Ectodermal cell (in vitro differentiated cells): ENCODE results near the gene TMEM221.

Experiments
- H3K27ac ChIP-seq: 2 replicates; pipeline ENCODE4 v1.7.0; 2013; ENCODE audit warnings: mild to moderate bottlenecking, low read depth, low read length; ENCODE audit not compliant: insufficient read depth, poor library complexity, severe bottlenecking
- H3K27me3 ChIP-seq: 2 replicates; pipeline ENCODE4 v1.7.0; 2013; ENCODE audit warnings: mild to moderate bottlenecking, low read length; ENCODE audit not compliant: insufficient read depth, control insufficient read depth, poor library complexity, severe bottlenecking
- H3K36me3 ChIP-seq: one replicate; pipeline ENCODE4 v1.7.0; 2013; ENCODE audit warnings: low read length; ENCODE audit not compliant: control insufficient read depth, insufficient read depth
- H3K4me1 ChIP-seq: one replicate; pipeline ENCODE4 v1.7.0; 2013; ENCODE audit warnings: low read length; ENCODE audit not compliant: control insufficient read depth, insufficient read depth
- H3K4me3 ChIP-seq: 2 replicates; pipeline ENCODE4 v1.7.0; 2013; ENCODE audit warnings: low read depth, low read length, control low read depth; ENCODE audit not compliant: insufficient read depth
- H3K9me3 ChIP-seq: 2 replicates; pipeline ENCODE4 v1.7.0; 2013; ENCODE audit warnings: mild to moderate bottlenecking, low read length, moderate library complexity; ENCODE audit not compliant: control insufficient read depth
- WGBS, 2 experiments: methylation state at CpG; one replicate each; pipeline ENCODE4 v1.1.7; 2013; ENCODE audit warnings: missing lambda C conversion rate in 2 of 2; 5-methylcytosine and 5-hydroxymethylcytosine counted together

The TMEM221 gene

GRCh38 chr19:17460372-17461230 lies 12.1 kb upstream of the TMEM221 start, which contains the start of gene NXNL1:
Gene NXNL1 (minus strand): TSS chr19:17460926. CDS start chr19:17460869, 57 bp downstream.
- peaks cover 16% of the 10 kb centered on the region for H3K27me3 ChIP-seq
- no peak within 1 kb of the TSS for H3K4me3 ChIP-seq
- no peak within 1 kb of the TSS for H3K27ac ChIP-seq
- 90 to 91% methylated on average over 26 of the region's 26 CpGs for WGBS, 2 experiments
- H3K36me3 ChIP-seq: no peaks in the 10 kb centered on the region
- H3K4me1 ChIP-seq: no peaks in the 10 kb centered on the region
- H3K9me3 ChIP-seq: no peaks in the 10 kb centered on the region

DNA sequence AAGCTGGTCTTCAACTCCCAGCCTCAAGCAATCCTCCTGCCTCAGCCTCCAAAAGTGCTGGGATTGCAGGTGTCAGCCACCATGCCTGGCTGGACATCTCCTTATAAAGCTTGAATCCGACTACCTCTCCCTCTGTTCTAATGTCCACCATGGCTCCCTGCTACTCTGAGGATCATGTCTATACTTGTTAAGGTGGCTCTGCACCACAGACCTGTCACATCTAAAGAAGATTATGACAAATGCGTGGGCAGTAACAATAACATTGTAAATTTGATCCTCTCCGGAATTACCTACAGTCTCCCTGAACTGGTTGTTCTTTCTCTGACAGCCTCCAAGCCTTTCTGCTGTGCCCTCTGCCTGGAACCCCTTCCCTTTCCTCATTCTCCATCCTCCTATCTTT lies 10.5 kb upstream of the TMEM221 start:
- Histone ChIP-seq H3K4me1 (peaks cover 7% of the 10 kb centered on the region), H3K9me3 (no peaks in the 10 kb centered on the region), H3K4me3 (no peak overlapping the region), H3K36me3 (no peaks in the 10 kb centered on the region), H3K27me3 (peaks cover 32% of the 10 kb centered on the region), H3K27ac (no peak overlapping the region)
- 91 to 95% methylated on average over 3 of the region's 3 CpGs for WGBS, 2 experiments

DNA sequence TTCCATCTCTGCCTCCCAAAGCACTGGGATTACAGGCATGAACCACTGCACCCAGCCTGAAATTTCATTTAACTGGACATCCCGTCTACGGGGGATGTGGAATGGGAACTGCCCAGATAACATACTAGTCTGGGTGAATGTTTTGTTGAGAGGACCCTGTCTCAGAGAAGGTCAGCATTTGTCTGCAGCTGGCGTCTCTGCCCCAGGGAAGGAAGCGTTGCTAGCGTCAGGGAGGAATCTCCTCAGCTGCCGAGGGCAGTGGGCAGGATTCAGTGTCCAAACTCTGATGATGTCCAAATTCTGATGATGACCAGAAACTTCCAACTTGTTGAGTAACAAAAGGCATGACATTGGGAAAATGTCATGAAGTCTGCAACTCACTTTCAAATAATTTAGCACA lies 9.1 kb upstream of the TMEM221 start:
- Histone ChIP-seq H3K4me3 (no peak overlapping the region), H3K9me3 (no peaks in the 10 kb centered on the region), H3K27me3 (peaks cover 36% of the 10 kb centered on the region), H3K27ac (no peak overlapping the region), H3K36me3 (no peaks in the 10 kb centered on the region), H3K4me1 (peaks cover 7% of the 10 kb centered on the region)
- WGBS, 2 experiments: 80 to 84% methylated on average over 6 of the region's 6 CpGs

GRCh38 chr19:17456127-17456526 lies 7.7 kb upstream of the TMEM221 start:
- peaks cover 7% of the 10 kb centered on the region for H3K4me1 ChIP-seq
- H3K27ac ChIP-seq: no peak overlapping the region
- peaks cover 36% of the 10 kb centered on the region for H3K27me3 ChIP-seq
- H3K36me3 ChIP-seq: no peaks in the 10 kb centered on the region
- H3K9me3 ChIP-seq: no peaks in the 10 kb centered on the region
- no peak overlapping the region for H3K4me3 ChIP-seq
- 75 to 81% methylated on average over 10 to 11 of the region's 11 CpGs for WGBS, 2 experiments

DNA sequence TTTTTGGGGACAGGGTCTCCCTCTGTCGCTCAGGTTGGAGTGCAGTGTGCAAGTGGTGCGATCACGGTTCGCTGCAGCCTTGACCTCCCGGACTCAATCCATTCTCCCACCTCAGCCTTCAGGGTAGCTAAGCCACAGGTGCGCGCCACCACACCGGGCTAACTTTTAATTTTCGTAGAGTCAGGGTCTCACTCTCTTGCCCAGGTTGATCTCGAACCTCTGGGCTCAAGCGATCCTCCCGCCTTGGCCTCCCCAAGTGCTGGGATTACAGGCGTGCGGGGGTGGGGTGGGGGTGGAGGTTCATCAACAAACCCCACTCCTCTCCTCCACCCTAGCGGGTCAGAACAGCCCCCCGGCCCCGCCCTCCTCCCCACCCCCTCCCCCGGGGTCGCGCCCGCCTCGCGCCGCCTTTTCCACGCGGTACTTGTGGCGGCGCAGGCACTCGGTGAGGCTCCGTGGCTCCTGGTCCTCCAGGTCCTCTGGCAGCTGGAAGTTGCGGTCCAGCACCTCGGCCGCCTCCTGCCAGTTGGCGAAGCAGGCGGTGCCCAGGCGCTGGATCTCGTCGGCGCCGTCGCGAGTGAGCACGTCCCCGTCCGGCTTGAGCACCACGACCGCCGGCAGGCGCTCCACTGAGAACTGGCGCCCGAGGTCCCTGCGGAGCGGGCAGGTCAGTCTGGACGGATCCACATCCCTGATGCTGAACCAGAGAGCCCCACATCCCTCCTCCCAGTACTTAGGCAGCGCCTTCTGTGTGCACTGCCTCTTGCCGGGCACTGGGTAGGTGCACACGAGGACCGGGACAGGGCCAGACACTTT lies 7.0 kb upstream of the TMEM221 start:
- no peak overlapping the region for H3K4me3 ChIP-seq
- H3K36me3 ChIP-seq: no peaks in the 10 kb centered on the region
- peaks cover 36% of the 10 kb centered on the region for H3K27me3 ChIP-seq
- no peaks in the 10 kb centered on the region for H3K9me3 ChIP-seq
- WGBS, 2 experiments: 40 to 46% methylated on average over 53 to 55 of the region's 58 CpGs
- H3K27ac ChIP-seq: no peak overlapping the region
- H3K4me1 ChIP-seq: peaks cover 7% of the 10 kb centered on the region

GRCh38 chr19:17454576-17455071 lies 6.2 kb upstream of the TMEM221 start:
- 0 to 3% methylated on average over 11 to 12 of the region's 13 CpGs for WGBS, 2 experiments
- Histone ChIP-seq H3K27ac (no peak overlapping the region), H3K9me3 (no peaks in the 10 kb centered on the region), H3K4me1 (peaks cover 7% of the 10 kb centered on the region), H3K36me3 (no peaks in the 10 kb centered on the region), H3K27me3 (peaks cover 36% of the 10 kb centered on the region), H3K4me3 (peak overlapping the region; percentile 13)

DNA sequence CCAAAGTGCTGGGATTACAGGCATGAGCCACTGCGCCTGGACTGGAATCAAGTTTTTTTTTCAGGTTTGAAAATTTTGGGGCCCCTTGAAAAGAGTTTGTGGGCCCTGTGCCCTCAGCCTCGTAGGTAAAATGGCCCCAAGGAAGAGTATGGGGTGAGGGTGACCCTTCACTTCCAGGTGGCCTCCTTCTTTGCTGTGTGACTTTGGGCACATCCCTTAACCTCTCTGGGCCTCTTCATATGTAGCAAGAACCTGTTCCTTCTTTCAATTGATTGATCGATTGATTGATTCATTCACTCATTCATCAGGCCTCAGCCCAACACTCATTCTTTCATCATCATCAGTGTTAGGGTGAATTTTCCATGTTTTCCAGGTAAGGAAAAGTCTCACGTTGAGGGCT lies 3.4 kb upstream of the TMEM221 start:
- 87 to 93% methylated on average over 4 of the region's 4 CpGs for WGBS, 2 experiments
- peaks cover 52% of the 10 kb centered on the region for H3K27me3 ChIP-seq
- H3K27ac ChIP-seq: no peak overlapping the region
- no peak overlapping the region for H3K4me3 ChIP-seq
- H3K9me3 ChIP-seq: no peaks in the 10 kb centered on the region
- peaks cover 7% of the 10 kb centered on the region for H3K4me1 ChIP-seq
- no peaks in the 10 kb centered on the region for H3K36me3 ChIP-seq

DNA sequence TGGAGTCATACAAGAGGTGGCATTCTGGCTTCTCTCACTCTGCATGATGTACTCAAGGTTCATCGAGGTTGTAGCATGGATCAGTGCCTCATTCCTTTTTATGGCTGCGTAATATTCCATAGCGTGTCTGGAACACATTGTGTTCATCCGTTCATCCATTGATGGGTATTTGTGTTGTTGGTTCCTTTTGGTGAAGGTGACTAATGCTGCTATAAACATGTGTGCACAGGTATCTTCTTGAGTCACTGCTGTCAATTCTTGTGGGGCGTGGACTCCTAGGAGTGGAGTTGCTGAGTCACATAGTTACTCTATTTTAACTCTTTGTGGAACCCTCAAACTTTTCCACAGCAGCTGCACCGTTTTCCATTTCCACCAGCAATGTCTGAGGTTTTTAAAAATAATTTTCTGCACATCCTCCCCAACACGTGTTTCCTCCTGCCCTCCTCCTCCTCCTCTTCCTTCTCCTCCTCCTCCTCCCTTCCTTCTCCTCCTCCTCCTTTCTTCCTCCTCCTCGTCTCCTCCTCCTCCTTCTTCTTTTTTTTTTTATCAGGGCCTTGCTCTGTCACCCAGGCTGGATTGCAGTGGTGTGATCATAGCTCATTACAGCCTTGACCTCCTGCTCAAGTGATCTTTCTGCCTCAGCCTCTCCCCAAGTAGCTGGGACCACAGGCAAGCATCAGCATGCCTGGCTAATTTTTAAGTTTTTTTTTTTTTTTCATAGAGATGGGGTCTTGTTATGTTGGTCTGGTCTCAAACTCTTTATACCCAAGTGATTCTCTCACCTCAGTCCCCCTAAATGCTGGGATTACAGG lies 2.0 kb upstream of the TMEM221 start:
- H3K27me3 ChIP-seq: peaks cover 40% of the 10 kb centered on the region
- peaks cover 7% of the 10 kb centered on the region for H3K4me1 ChIP-seq

GRCh38 chr19:17447704-17448130 lies 751 bp downstream of the TMEM221 start:
- H3K4me1 ChIP-seq: no peaks in the 10 kb centered on the region
- no peaks in the 10 kb centered on the region for H3K36me3 ChIP-seq
- peaks cover 21% of the 10 kb centered on the region for H3K27me3 ChIP-seq
- WGBS, 2 experiments: 38 to 40% methylated on average over 5 of the region's 5 CpGs
- peak overlapping the region; percentile 28 for H3K4me3 ChIP-seq
- no peaks in the 10 kb centered on the region for H3K9me3 ChIP-seq
- no peak overlapping the region for H3K27ac ChIP-seq

More for the DNA sequence above, 2.0 kb upstream of the TMEM221 start:
- Histone ChIP-seq H3K9me3 (no peaks in the 10 kb centered on the region), H3K36me3 (no peaks in the 10 kb centered on the region), H3K27ac (no peak overlapping the region), H3K4me3 (no peak overlapping the region)
- WGBS, 2 experiments: 75 to 81% methylated on average over 7 to 8 of the region's 8 CpGs
